ENCODE results near the gene OR2Y1.

DNA sequence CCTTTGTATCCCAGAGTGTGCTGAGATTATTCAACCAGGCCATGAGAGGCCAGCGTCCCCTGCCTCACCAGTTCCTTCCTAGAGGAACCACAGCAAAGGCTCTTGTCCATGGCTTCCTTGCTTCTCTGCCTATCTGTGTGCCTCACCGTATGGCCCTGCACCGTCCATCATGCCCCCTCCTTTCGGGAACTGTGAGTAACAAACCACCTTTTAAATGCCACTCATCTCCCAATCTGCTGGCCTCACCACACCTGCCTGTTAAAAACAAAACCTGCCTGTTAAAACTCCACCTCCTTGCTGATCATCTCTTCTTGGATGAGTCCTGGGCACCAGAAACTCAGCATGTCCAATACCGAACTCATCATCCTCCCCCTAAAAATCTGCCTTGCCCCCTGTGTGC lies 4.4 kb upstream of the OR2Y1 start:
- TF ChIP-seq, protein P1, sequence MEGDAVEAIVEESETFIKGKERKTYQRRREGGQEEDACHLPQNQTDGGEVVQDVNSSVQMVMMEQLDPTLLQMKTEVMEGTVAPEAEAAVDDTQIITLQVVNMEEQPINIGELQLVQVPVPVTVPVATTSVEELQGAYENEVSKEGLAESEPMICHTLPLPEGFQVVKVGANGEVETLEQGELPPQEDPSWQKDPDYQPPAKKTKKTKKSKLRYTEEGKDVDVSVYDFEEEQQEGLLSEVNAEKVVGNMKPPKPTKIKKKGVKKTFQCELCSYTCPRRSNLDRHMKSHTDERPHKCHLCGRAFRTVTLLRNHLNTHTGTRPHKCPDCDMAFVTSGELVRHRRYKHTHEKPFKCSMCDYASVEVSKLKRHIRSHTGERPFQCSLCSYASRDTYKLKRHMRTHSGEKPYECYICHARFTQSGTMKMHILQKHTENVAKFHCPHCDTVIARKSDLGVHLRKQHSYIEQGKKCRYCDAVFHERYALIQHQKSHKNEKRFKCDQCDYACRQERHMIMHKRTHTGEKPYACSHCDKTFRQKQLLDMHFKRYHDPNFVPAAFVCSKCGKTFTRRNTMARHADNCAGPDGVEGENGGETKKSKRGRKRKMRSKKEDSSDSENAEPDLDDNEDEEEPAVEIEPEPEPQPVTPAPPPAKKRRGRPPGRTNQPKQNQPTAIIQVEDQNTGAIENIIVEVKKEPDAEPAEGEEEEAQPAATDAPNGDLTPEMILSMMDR (IDR thresholded peaks at IDR 0.05): no peak
- no peak for TF ChIP-seq POLR2A (IDR thresholded peaks at IDR 0.05)

Measured in sigmoid colon (tissue), 3 donors.